GM19372 (cell line): ENCODE results near the gene TIAL1.
"Not testable (repeated sequence)": the region's sequence is repeated elsewhere in the genome, so short reads cannot be mapped to it uniquely, and the experiment has no call there.

Source experiments
- ATAC-seq: cut with Tn5 transposase; IDR thresholded peaks from one replicate; pipeline ENCODE4 v1.9.1; 2021; ENCODE audit warnings: mild to moderate bottlenecking, low read depth, moderate library complexity; ENCODE audit not compliant: unreplicated experiment

TIAL1 gene

GRCh38 chr10:119596537-119597404, at the start of gene TIAL1:
Gene TIAL1, minus strand, starts transcription at chr10:119596964. Its CDS starts 499 bp downstream, at chr10:119596465.
- ATAC-seq: peak; percentile 80

GRCh38 chr10:119644994-119645393, 48.2 kb upstream of the TIAL1 start:
- ATAC-seq: no peak

GRCh38 chr10:119644205-119644814, 47.5 kb upstream of the TIAL1 start:
- ATAC-seq: no peak

- no peak for ATAC-seq
These were observed 46.8 kb upstream of the TIAL1 start for GRCh38 chr10:119643306-119644204.

GRCh38 chr10:119642556-119643111, 45.9 kb upstream of the TIAL1 start:
- ATAC-seq: no peak

- no peak for ATAC-seq
These were observed 44.2 kb upstream of the TIAL1 start for GRCh38 chr10:119640875-119641526.

- ATAC-seq: no peak
These were observed 43.6 kb upstream of the TIAL1 start for GRCh38 chr10:119640384-119640783.

GRCh38 chr10:119638982-119639381, 42.2 kb upstream of the TIAL1 start:
- ATAC-seq: no peak

GRCh38 chr10:119637631-119638030, 40.9 kb upstream of the TIAL1 start:
- ATAC-seq: no peak

- no peak for ATAC-seq
These were observed 37.4 kb upstream of the TIAL1 start for GRCh38 chr10:119634219-119634544.

- no peak for ATAC-seq
These were observed 36.9 kb upstream of the TIAL1 start for GRCh38 chr10:119633538-119634218.

GRCh38 chr10:119630300-119630699, 33.5 kb upstream of the TIAL1 start:
- no peak for ATAC-seq

GRCh38 chr10:119625570-119626280, 29.0 kb upstream of the TIAL1 start:
- ATAC-seq: no peak

GRCh38 chr10:119621078-119621384, 24.3 kb upstream of the TIAL1 start:
- ATAC-seq: no peak

- no peak for ATAC-seq
These were observed 23.7 kb upstream of the TIAL1 start for GRCh38 chr10:119620241-119621077.

- not testable (repeated sequence) for ATAC-seq
These were observed 23.0 kb upstream of the TIAL1 start for GRCh38 chr10:119619811-119620210.

- ATAC-seq: no peak
These were observed 22.5 kb upstream of the TIAL1 start for GRCh38 chr10:119619215-119619614.

GRCh38 chr10:119616882-119617570, 20.3 kb upstream of the TIAL1 start:
- no peak for ATAC-seq
